Activated gamma-delta T cell treated with Interleukin-2 at 50 U/mL for 16 hours (primary cell): ENCODE measurements around the gene PPP1R9A.

Experiments used
- DNase-seq: peaks from one replicate; pipeline ENCODE4 v3.0.0-alpha.2; 2020

The PPP1R9A gene

DNA sequence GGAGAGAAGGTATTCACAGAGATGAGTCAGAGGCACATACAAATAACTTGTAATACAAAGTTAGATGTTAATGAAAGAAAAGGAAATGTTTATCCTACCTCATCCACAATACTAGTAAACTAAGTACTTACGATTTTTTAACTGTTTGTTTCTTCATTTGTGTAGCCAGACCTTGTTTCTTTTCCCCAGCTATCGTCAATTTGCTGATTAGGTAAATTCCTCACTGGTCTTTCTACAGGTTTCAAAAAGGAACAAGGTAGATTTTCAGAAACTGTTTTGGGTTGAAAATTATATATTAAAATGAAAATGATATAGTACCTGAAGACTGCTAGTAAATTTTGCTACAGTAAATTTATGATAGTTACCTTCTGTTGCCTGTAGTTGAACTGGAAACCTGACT lies 360.4 kb downstream of the PPP1R9A start:
- DNase-seq, result no peak

- DNase-seq, result no peak
Observed at GRCh38 chr7:95269640-95270039, 362.2 kb downstream of the PPP1R9A start.

DNA sequence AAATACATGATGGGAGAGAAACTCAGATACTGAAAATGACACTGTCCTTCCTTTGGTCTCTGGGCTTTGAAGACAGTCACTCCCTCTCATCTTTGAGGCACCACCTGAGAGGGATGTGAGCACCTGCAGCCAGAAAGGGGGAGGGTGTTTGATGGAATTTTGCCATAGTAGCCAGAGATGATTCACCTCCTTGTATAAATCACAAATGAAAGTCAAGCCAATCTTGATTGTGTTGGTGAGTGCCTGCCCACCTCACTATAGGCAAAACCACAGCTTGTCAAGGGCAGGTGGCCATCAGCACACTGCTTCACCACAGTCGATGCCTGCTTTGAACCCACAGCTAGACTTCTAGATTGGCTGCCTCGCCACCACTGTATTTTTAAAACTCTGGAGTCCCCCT lies 368.7 kb downstream of the PPP1R9A start:
- no peak for DNase-seq

- DNase-seq, result no peak
Observed at GRCh38 chr7:95279417-95279816, 372.0 kb downstream of the PPP1R9A start.

GRCh38 chr7:95286096-95286495 lies 378.7 kb downstream of the PPP1R9A start:
- no peak for DNase-seq

DNA sequence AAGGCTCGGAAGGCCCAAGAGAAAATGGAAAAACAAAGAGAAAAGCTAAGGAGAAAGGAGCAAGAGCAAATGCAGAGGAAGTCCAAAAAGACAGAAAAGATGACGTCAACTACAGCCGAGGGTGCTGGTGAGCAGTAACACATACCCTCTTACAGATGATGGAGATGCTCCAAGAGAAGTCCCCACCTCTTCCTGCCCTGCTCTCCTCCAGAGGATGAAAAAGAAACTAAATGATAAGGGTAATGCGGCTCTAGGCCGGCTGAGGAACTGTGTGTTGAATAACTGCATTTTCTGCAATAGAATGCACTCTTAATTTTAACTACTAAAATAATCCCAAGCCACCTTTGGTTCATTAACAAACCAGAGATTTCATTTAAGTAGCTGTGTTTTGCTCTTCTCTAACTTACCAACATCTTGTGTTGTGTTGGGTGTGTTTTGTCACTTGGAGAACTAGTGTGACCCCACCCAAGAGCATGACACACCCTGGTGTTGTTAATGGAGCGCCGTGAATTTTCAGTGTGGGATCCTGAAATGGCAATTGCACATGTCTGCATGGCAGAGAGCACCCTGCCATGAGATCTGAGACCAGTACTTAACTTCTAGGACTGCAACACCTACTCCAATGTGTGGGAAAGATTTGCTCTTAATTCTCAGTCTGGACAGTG lies 382.9 kb downstream of the PPP1R9A start:
- DNase-seq, result no peak

DNA sequence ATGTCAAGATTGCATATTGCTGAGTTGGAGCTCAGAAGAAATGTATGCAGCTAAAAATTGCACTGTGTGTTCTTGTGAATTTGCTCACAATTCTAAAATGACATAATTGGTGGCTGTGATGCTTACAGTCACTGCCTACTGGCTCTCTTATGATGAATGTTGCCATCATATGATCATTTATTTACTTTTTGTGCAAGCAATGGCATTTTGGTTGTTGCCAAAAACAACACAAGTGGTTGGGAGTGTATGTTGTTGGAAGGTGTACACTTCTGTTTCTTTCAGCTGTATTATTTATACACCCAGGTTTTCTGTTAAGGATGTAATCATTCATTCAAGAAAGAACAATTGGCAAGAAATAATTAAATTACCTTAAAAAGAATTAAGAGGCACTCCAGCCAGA lies 388.0 kb downstream of the PPP1R9A start:
- no peak for DNase-seq

- no peak for DNase-seq
Observed at GRCh38 chr7:95296456-95296855, 389.1 kb downstream of the PPP1R9A start.

DNA sequence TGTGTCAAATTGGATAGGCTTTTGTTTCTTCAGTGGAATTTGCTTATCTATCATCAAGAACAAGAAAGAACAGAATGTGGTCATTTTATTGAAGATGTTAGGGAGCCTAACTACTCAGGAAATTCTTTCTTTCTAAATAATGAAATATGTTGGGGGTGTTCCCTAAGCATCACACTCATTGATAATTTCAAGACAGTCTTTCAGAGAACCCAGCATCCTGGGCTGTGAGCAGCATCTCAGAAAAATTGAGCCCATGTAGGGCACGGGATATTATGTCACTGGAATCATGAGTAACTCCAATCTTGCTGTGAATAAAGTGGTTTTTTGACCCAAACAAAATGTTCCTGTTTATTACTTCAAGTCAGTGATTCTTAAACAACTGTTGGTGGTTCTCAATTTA lies 389.6 kb downstream of the PPP1R9A start:
- no peak for DNase-seq

- DNase-seq, result no peak
Observed at GRCh38 chr7:95298091-95298490, 390.7 kb downstream of the PPP1R9A start.

GRCh38 chr7:95303013-95303905 lies 395.9 kb downstream of the PPP1R9A start:
- no peak for DNase-seq

DNA sequence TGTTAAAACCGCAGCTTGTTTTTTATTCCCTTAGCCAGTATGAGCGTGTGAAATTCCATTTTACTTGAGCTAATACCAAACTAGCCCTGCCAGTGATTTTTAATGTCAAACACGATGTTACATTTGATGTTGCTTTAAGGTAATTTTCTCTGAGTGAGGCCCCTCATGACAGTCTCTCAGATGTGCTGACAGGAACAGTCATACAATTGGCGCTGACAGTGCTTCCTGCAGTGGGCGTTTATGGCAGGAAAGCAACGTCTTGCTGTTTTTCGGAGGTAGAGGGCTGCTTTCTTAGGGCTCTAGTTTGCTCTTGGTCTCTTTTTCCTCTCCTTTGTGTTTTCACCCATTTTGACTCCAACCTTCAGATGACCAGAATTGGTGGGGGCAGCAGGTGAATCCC lies 397.6 kb downstream of the PPP1R9A start:
- DNase-seq, result no peak

DNA sequence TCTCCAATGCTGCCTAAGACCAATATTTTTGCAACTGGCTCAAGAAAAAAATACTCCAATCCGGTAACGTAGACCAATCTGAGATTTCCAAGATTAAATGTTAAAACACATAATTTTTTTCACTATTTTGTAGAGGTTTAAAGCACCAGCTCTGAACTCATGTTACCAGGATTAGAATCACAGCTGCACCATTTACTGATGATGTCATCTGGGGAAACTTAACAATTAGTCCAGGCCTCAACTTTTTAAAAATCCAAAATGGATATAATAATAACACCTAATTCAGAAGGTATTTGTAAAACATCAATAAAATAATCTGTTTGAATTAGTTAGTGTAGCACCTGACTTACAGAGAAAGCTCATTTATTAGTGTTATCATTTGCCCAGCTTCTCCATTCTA lies 402.6 kb downstream of the PPP1R9A start:
- no peak for DNase-seq

DNA sequence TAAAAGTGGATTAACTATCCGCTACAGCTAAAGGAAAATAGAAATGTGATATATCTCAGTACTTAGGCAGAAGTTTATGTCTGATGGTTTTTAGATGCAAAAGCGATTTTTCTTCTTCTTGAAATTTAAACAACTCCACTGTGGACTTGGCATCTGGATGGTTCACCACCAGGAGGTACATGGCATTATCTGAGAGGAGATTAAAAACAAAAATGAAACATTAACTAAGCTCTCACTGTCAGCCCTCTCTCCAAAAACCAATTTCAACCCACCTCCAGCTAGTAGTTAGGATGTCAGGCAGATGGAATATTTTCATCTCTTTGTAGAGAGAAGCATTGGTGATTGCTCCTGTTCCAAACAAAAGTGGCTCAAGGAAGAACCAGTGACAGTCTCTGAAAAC lies 404.0 kb downstream of the PPP1R9A start:
- no peak for DNase-seq

- DNase-seq, result no peak
Observed at GRCh38 chr7:95312561-95312960, 405.2 kb downstream of the PPP1R9A start.

GRCh38 chr7:95316588-95316987 lies 409.2 kb downstream of the PPP1R9A start:
- no peak for DNase-seq

- DNase-seq, result no peak
Observed at GRCh38 chr7:95317546-95317945, 410.2 kb downstream of the PPP1R9A start.

DNA sequence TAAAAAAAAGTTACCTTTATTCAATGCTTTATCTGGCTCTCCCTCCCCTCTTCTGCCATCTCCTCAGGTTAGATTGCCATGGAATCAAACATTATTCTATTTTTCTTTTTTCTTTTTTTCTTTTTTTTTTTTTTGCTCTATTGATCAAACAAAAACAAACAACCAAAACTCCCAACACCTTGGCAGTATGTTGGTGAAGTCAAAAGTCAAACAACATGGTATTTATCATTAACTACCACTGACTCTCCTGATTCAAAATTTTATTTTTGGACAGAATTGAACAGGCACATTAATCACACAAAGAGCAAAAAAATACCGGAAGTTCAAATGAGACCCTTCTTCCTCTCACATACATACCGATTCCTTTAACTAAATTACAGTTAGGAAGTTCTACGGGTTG lies 410.6 kb downstream of the PPP1R9A start:
- no peak for DNase-seq

DNA sequence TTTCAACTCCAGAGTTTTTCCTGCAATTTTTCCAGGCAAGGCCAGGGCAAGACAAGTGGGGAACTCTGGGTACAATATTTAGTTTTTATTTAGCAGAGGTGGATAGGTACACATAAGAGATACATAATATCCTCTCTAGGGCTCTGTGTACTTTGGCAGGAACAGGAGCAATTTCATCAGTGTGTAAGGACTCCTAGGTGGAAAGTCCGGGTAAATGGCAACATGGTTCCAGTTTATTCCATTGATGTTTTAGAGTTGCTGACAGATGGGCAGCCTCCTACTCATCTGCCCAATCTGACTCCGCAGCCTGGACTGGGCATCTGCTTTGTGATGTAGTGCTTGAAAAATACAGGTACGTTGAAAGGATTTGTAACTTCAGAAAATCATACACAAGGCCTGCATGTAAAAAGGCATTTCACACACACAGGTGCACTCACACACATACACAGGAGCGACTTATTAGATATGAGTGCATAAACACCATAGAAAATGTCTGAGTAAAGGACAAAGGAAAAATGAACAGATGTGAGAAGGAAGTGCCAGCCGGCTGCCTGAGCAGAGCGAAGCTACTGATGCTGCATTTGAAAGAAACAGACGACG lies 411.2 kb downstream of the PPP1R9A start:
- no peak for DNase-seq

DNA sequence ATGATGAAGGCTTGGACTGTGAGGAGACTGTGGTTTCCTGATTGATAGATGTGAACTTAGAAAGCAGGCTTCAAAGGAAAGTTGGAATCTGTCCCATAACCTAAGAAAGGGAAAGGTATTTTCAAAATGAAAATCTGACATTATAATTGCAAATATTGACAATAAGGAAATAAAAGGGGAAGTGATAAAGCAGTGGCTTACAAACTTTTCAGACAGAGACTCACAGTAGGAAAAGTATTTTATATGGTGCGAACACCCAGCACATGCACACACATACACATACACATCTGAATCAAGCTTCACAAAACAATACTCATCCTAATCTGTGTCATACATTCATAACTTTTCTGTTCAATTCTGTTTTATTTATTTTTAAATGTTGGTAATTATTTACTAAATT lies 412.2 kb downstream of the PPP1R9A start:
- no peak for DNase-seq

DNA sequence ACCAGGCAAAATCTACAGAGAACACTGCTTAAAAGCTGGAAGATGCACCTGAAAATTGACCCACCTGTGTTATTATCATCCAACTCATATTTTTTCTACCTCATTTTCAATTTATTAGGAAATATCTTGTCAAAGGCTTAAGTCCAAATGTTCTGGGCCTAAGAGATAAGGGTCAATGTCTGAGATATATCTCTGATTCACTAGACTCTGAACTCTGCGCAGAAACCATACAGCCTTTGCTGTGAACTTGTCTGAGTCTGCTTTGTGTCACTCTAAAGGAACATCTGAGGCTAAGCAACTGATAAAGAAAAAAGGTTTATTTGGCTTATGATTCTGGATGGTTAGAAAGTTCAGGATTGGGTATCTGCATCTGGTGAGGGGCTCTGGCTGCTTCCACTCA lies 413.3 kb downstream of the PPP1R9A start:
- no peak for DNase-seq

DNA sequence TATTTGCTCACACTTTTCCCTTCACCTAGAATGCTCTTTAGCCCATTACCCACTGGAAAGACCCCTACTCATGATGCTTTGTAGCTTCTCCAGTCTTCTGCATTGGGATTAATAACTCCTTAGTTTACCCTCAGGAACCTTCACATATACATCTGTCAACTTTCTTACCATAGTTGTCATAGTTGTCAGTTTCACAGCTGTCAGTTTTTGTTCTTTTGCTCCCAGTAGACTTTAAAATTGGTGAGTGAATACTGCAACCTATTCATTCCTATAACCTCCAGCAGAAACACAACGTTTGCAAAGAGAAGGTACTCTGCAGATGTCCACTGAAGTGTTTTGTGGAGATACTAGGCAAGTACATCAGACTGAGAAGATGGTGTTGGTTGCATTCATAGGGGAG lies 414.3 kb downstream of the PPP1R9A start:
- DNase-seq, result no peak

DNA sequence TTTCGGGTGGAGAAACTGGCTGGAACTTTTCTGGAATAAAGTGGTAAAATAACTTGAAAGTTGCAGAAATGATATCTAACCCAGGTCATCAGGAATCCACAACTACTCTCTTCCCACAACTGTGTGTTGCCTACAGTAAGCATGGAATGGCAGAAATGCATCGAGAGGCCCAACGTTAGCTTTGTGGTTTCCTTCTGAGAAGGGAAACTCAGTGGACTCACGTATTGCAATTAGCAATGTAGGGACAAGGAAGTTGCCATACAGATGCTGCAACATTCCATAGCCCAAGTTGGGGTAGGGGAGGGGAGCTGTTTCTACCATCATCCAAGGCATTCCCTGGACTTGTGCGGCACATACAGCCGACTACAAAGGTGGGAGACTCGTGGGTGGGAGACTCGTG lies 415.0 kb downstream of the PPP1R9A start:
- DNase-seq, result no peak

DNA sequence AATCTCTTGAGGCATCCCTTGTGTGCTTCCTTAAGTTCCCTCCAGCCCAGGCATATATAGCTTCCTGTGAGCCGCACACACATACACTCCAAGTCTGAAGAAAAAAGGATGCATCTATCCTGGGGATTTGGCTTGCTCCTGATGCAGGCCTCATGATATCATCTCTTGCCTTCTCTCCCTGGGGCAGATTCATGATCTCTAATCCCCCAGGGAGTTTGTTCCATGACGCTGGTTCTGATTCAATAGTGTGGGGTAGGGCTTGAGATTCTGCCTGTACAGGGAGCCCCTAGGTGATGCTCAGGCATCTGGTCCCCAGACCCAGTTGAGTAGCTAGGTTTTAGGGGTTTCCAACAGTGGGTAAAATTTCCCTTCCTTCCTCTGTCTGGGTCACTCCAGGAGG lies 415.5 kb downstream of the PPP1R9A start:
- no peak for DNase-seq
